OCI-M2 (cell line): ENCODE measurements around the gene GJC2.

Experiments
- DNase-seq: peaks from one replicate; lab custom pipeline; 2025; ENCODE audit not compliant: unreplicated experiment; lab: John Stamatoyannopoulos, UW

The GJC2 gene

GRCh38 chr1:228144193-228144992 is 5.3 kb upstream of the GJC2 start:
- DNase-seq = no peak

GRCh38 chr1:228144993-228145343 is 4.8 kb upstream of the GJC2 start:
- DNase-seq = no peak

GRCh38 chr1:228145463-228146416 is 4.0 kb upstream of the GJC2 start:
- no peak for DNase-seq

GRCh38 chr1:228146417-228147150 is 3.1 kb upstream of the GJC2 start:
- no peak for DNase-seq

GRCh38 chr1:228147151-228147693 is 2.5 kb upstream of the GJC2 start:
- no peak for DNase-seq

GRCh38 chr1:228147768-228148167 is 2.0 kb upstream of the GJC2 start:
- DNase-seq = no peak

- DNase-seq = no peak
Observed at GRCh38 chr1:228148196-228148861, 1.4 kb upstream of the GJC2 start.

GRCh38 chr1:228148935-228149405 is 760 bp upstream of the GJC2 start:
- no peak for DNase-seq

GRCh38 chr1:228150120-228150460 is 360 bp downstream of the GJC2 start:
- DNase-seq = no peak

- no peak for DNase-seq
Observed at GRCh38 chr1:228150461-228151179, 890 bp downstream of the GJC2 start.

GRCh38 chr1:228151180-228151925 is 1.6 kb downstream of the GJC2 start:
- no peak for DNase-seq

- no peak for DNase-seq
Observed at GRCh38 chr1:228152097-228152917, 2.6 kb downstream of the GJC2 start.

GRCh38 chr1:228152918-228153258 is 3.2 kb downstream of the GJC2 start:
- no peak for DNase-seq

- DNase-seq = no peak
Observed at GRCh38 chr1:228154021-228154669, 4.4 kb downstream of the GJC2 start.

- no peak for DNase-seq
Observed at GRCh38 chr1:228154670-228155571, 5.2 kb downstream of the GJC2 start.

GRCh38 chr1:228155596-228156514 is 6.1 kb downstream of the GJC2 start:
- DNase-seq = no peak
